A673 (cell line): ENCODE results near the gene SVOP. TPM values are rescaled to one million over a fixed set of nuclear protein-coding genes. Genes with fewer than 3 reads are reported as not detected.

Experiments
- BruUV-seq: library from RNA; stranded (reverse); fragments of 400-500 nt; replicated peaks from 2 replicates; lab custom pipeline; 2021; lab: Mats Ljungman, UMichigan
- CTCF ChIA-PET: fragments of 300-600 bp; sonication (Branson Sonifier 250); formaldehyde crosslinking; loops from one replicate; lab custom pipeline; 2022; ENCODE audit warnings: antibody characterized with exemption; lab: Charles Lee
- POLR2A ChIA-PET: fragments of 300-600 bp; sonication (Branson Sonifier 250); formaldehyde crosslinking; loops from one replicate; lab custom pipeline; 2022; ENCODE audit warnings: antibody characterized with exemption; ENCODE audit not compliant: low non-redundant PET; lab: Charles Lee
- DNase-seq: peaks from one replicate; pipeline ENCODE4 v3.0.0-alpha.2; 2015; ENCODE audit warnings: low spot score
- H3K27ac ChIP-seq: fragments of 200-600 bp; sonication (generic); 2 replicates; pipeline ENCODE4 v1.5.1; 2016; ENCODE audit warnings: mixed run types, low read depth, mild to moderate bottlenecking, mixed read lengths, antibody characterized with exemption, low read length; ENCODE audit not compliant: poor library complexity, severe bottlenecking
- H3K27me3 ChIP-seq: fragments of 200-600 bp; sonication (generic); replicated peaks from 2 replicates; pipeline ENCODE4 v1.6.1; 2017; ENCODE audit warnings: mixed run types, low read depth, mild to moderate bottlenecking, mixed read lengths, antibody characterized with exemption, low read length; ENCODE audit not compliant: insufficient read depth, poor library complexity
- H3K36me3 ChIP-seq: fragments of 200-600 bp; sonication (generic); 2 replicates; pipeline ENCODE4 v1.6.1; 2016; ENCODE audit warnings: mixed run types, mild to moderate bottlenecking, mixed read lengths, antibody characterized with exemption, low read length; ENCODE audit not compliant: insufficient read depth, poor library complexity, severe bottlenecking
- H3K4me1 ChIP-seq: fragments of 200-600 bp; sonication (generic); 2 replicates; pipeline ENCODE4 v1.6.1; 2017; ENCODE audit warnings: mixed run types, mild to moderate bottlenecking, mixed read lengths, antibody characterized with exemption, low read length; ENCODE audit not compliant: insufficient read depth, poor library complexity, severe bottlenecking
- H3K4me3 ChIP-seq: fragments of 200-600 bp; sonication (generic); 2 replicates; pipeline ENCODE4 v1.5.1; 2016; ENCODE audit warnings: low read depth, mixed run types, mild to moderate bottlenecking, mixed read lengths, low read length; ENCODE audit not compliant: poor library complexity, severe bottlenecking
- H3K9me3 ChIP-seq: fragments of 200-600 bp; sonication (generic); 2 replicates; pipeline ENCODE4 v1.6.1; 2016; ENCODE audit warnings: mixed run types, low read depth, mild to moderate bottlenecking, mixed read lengths, antibody characterized with exemption, low read length; ENCODE audit not compliant: poor library complexity, severe bottlenecking
- EZH2 ChIP-seq: fragments of 200-600 bp; sonication (generic); IDR thresholded peaks from 2 replicates; pipeline ENCODE4 v1.6.1; 2017; ENCODE audit warnings: borderline replicate concordance, low read depth, mild to moderate bottlenecking, mixed read lengths, antibody characterized with exemption, low read length; ENCODE audit not compliant: poor library complexity, severe bottlenecking
- intact Hi-C: fragments of 100-400 bp; cut with micrococcal nuclease; formaldehyde crosslinking; loops from one replicate; pipeline ENCODE4 v1.10.0; 2022; ENCODE audit not compliant: unreplicated experiment
- total RNA-seq: library from RNA; stranded (reverse); gene quantifications from 2 replicates; pipeline ENCODE4 v1.2.3, GENCODE V29; 2021
- TF ChIP-seq, protein P1 (sequence below): fragments of 300-800, 200-600 bp; sonication (generic); conservative IDR thresholded peaks from 2 replicates; pipeline ENCODE4 v1.5.1; 2017; ENCODE audit warnings: low read depth, mild to moderate bottlenecking, antibody characterized with exemption, low read length, moderate library complexity, mixed read lengths

Gene SVOP
- total RNA-seq, 1 experiment from 2014 or later: not detected

DNA sequence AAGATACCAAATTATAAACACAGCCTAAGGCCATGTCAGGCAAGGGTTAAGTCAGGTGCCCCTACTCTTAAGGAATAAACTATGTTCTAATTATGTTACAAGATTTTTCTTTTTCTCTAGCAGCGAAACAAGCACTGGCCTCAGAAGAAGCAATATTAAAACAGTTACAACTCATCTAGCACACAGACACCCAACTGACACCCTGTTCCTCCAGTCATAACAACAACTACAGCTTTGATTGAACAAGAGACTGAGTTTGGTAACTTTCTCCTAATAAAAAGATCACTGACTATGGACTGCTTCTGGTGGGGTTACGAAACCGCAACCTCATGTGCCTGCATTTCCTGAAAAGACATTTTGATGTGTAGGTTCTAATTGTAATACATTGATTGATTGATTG lies 144.3 kb downstream of the SVOP start:
- CTCF ChIA-PET: no interaction called here
- no peaks in the 10 kb centered on the region for H3K36me3 ChIP-seq
- BruUV-seq: no TSS peak
- no peak overlapping the region for H3K4me3 ChIP-seq
- H3K4me1 ChIP-seq: no peaks in the 10 kb centered on the region
- POLR2A ChIA-PET: no interaction called here
- DNase-seq: no peak
- TF ChIP-seq, protein P1, sequence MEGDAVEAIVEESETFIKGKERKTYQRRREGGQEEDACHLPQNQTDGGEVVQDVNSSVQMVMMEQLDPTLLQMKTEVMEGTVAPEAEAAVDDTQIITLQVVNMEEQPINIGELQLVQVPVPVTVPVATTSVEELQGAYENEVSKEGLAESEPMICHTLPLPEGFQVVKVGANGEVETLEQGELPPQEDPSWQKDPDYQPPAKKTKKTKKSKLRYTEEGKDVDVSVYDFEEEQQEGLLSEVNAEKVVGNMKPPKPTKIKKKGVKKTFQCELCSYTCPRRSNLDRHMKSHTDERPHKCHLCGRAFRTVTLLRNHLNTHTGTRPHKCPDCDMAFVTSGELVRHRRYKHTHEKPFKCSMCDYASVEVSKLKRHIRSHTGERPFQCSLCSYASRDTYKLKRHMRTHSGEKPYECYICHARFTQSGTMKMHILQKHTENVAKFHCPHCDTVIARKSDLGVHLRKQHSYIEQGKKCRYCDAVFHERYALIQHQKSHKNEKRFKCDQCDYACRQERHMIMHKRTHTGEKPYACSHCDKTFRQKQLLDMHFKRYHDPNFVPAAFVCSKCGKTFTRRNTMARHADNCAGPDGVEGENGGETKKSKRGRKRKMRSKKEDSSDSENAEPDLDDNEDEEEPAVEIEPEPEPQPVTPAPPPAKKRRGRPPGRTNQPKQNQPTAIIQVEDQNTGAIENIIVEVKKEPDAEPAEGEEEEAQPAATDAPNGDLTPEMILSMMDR: no peak
- no peak for TF ChIP-seq EZH2
- intact Hi-C loops: no loop called here
- H3K27ac ChIP-seq: no peak overlapping the region
- H3K9me3 ChIP-seq: no peaks in the 10 kb centered on the region
- no peaks in the 10 kb centered on the region for H3K27me3 ChIP-seq

DNA sequence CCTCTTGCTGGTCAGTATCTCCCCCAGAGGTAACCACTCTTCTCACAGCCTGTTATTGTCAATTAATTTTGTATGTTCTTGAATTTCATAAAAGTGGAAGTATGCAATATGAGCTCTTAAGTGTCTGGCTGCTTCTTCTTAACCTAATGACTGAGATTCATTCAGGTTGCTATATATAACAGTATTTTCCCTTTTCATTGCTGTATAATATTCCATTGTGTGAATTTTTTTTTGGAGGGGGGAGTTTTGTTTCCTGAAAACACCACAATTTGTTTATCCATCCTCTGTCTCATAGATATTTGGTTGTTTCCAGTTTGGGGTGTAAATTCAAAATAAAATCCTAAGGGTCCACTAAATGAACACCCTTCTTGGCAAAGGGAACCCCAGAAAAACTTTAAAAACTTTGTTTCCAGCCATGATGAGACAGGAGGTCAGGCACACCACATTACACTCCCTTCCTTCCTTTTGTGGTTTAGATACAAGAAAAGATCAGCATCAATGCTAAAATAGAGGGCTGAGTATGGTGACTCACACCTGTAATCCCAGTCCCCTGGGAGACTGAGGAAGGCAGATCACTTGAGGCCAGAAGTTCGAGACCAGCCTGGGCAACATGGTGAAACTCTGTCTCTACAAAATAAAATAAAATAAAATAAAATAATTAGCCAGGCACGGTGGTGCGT lies 145.0 kb downstream of the SVOP start:
- TF ChIP-seq EZH2: no peak
- TF ChIP-seq, protein P1: no peak
- no TSS peak for BruUV-seq
- DNase-seq: no peak
- no peaks in the 10 kb centered on the region for H3K36me3 ChIP-seq
- no peaks in the 10 kb centered on the region for H3K9me3 ChIP-seq
- ChIA-PET CTCF (no interaction called here), POLR2A (no interaction called here)
- H3K27me3 ChIP-seq: no peaks in the 10 kb centered on the region
- intact Hi-C loops: no loop called here
- H3K27ac ChIP-seq: no peak overlapping the region
- H3K4me1 ChIP-seq: no peaks in the 10 kb centered on the region
- H3K4me3 ChIP-seq: no peak overlapping the region

DNA sequence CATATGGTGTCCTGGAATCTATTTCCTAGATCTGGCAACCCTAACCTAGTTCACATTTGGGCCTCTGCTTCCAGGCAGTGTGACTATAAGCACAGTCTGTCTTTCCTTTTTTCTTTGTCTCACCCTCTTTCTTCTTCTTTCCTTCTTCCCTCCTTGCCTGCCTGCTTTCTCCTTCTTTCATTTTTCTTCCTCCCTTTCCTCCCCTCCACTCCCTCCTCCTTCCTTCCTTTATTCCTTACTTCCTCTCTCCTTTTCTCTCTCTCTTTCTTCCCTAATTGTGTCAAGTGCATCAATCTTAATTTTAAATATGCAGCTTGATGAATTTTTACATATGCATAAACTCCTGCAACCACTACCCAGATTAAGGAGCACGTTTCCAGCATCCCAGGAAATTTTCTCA lies 145.6 kb downstream of the SVOP start:
- Histone ChIP-seq H3K4me3 (no peak overlapping the region), H3K9me3 (no peaks in the 10 kb centered on the region), H3K4me1 (no peaks in the 10 kb centered on the region), H3K27ac (no peak overlapping the region), H3K36me3 (no peaks in the 10 kb centered on the region), H3K27me3 (no peaks in the 10 kb centered on the region)
- POLR2A ChIA-PET: no interaction called here
- DNase-seq: no peak
- intact Hi-C loops: no loop called here
- CTCF ChIA-PET: no interaction called here
- BruUV-seq: no TSS peak
- no peak for TF ChIP-seq EZH2
- TF ChIP-seq, protein P1: no peak
